K562 (cell line): Measurements from ENCODE around the gene TRIM36. TPM values are rescaled to one million over a fixed set of nuclear protein-coding genes. Genes with fewer than 3 reads are reported as not detected.

Source experiments
- ATAC-seq: fragments of 200-7000 bp; cut with Tn5 transposase; 3 replicates; pipeline ENCODE4 v1.9.1; 2020; ENCODE audit warnings: moderate library complexity
- BruUV-seq: library from RNA; stranded (reverse); fragments of 400-500 nt; replicated peaks from 2 replicates; lab custom pipeline; 2021; lab: Mats Ljungman, UMichigan
- CTCF ChIA-PET: fragments of 300-600 bp; formaldehyde crosslinking; extraction: SDS; loops from one replicate; lab custom pipeline; 2021; ENCODE audit warnings: low intra/inter-chr PET ratio; lab: Yijun Ruan, JAX
- POLR2A ChIA-PET: fragments of 300-600, 350-650 bp; sonication (Branson Sonifier 250); formaldehyde crosslinking; extraction: SDS; loops from one replicate; lab custom pipeline; 2021; ENCODE audit warnings: antibody characterized with exemption, inconsistent platforms; lab: Yijun Ruan, JAX
- DNase-seq, 4 experiments: peaks; one replicate each; pipeline versions ENCODE4 v3.0.0 to v3.0.0-alpha.2; 2011 to 2018; ENCODE audit warnings: low spot score in 3 of 4, mixed read lengths in 3 of 4; ENCODE audit errors: extremely low read depth in 1 of 4
- FAIRE-seq: peaks from 2 replicates; lab custom pipeline; 2011; peaks lifted over from hg19 to GRCh38; lab: Jason Lieb, UNC
- H2AFZ ChIP-seq: 2 replicates; pipeline ENCODE4 v1.6.0; 2011; ENCODE audit warnings: low read depth, low read length, control low read depth, inconsistent platforms
- H3K27ac ChIP-seq: fragments of 200-600 bp; 3 replicates; pipeline ENCODE4 v1.8.0; 2011; ENCODE audit warnings: low read depth, mild to moderate bottlenecking, control low read depth, inconsistent platforms, low read length, moderate library complexity, mixed read lengths; ENCODE audit errors: extremely low read depth
- H3K27me3 ChIP-seq, 2 experiments: fragments of 300-600 bp in 1 of 2; 2 replicates in 1 of 2; 3 replicates in 1 of 2; pipeline versions ENCODE4 v1.6.0 to v1.8.0; 2011; ENCODE audit warnings: inconsistent platforms in 2 of 2, low read length in 2 of 2, mild to moderate bottlenecking in 1 of 2, mixed read lengths in 1 of 2, moderate library complexity in 1 of 2; ENCODE audit not compliant: control insufficient read depth in 2 of 2, insufficient read depth in 2 of 2
- H3K36me3 ChIP-seq: fragments of 300-600 bp; 3 replicates; pipeline ENCODE4 v1.8.0; 2011; ENCODE audit warnings: mild to moderate bottlenecking, low read length, inconsistent platforms; ENCODE audit not compliant: control insufficient read depth, insufficient read depth
- H3K4me1 ChIP-seq, 2 experiments: fragments of 200-600 bp in 1 of 2; replicated peaks in 1 of 2; 2 replicates in 1 of 2; 3 replicates in 1 of 2; pipeline versions ENCODE4 v1.5.1 to v1.8.0; 2011; ENCODE audit warnings: inconsistent platforms in 2 of 2, low read length in 2 of 2, mild to moderate bottlenecking in 1 of 2, mixed read lengths in 1 of 2, moderate library complexity in 1 of 2; ENCODE audit not compliant: control insufficient read depth in 2 of 2, insufficient read depth in 2 of 2
- H3K4me2 ChIP-seq: 2 replicates; pipeline ENCODE4 v1.6.1; 2011; ENCODE audit warnings: low read length, control low read depth, inconsistent platforms, mixed read lengths; ENCODE audit not compliant: insufficient read depth
- H3K4me3 ChIP-seq: fragments of 200-600 bp; sonication (generic), shearing (Covaris generic); 2 replicates; pipeline ENCODE4 v1.5.1; 2016; ENCODE audit warnings: control low read depth, inconsistent platforms
- H3K79me2 ChIP-seq: fragments of 200-600 bp; 3 replicates; pipeline ENCODE4 v1.8.0; 2011; ENCODE audit warnings: low read length, inconsistent platforms; ENCODE audit not compliant: control insufficient read depth, insufficient read depth
- H3K9ac ChIP-seq, 2 experiments: 2 replicates each; pipeline versions ENCODE4 v1.6.0 to v1.6.1; 2011; ENCODE audit warnings: low read depth in 2 of 2, low read length in 2 of 2, control low read depth in 1 of 2, inconsistent platforms in 1 of 2, mild to moderate bottlenecking in 1 of 2, mixed read lengths in 1 of 2; ENCODE audit not compliant: insufficient read depth in 1 of 2
- H3K9me1 ChIP-seq: one replicate; pipeline ENCODE4 v1.6.0; 2011; ENCODE audit warnings: inconsistent platforms, mild to moderate bottlenecking, low read length, moderate library complexity; ENCODE audit not compliant: control insufficient read depth, insufficient read depth
- H3K9me3 ChIP-seq: replicated peaks from 2 replicates; pipeline ENCODE4 v1.5.1; 2011; ENCODE audit warnings: low read depth, low read length, inconsistent platforms; ENCODE audit not compliant: control insufficient read depth, insufficient read depth
- H4K20me1 ChIP-seq: replicated peaks from 2 replicates; pipeline ENCODE4 v1.6.1; 2011; ENCODE audit warnings: low read length, inconsistent platforms, mixed read lengths; ENCODE audit not compliant: control insufficient read depth, insufficient read depth
- DACH1 ChIP-seq: fragments of 450-650 bp; IDR thresholded peaks from 2 replicates; pipeline ENCODE4 v1.6.1; 2018; ENCODE audit not compliant: partially characterized antibody
- FOXK1 ChIP-seq: sonication (generic); formaldehyde crosslinking; IDR thresholded peaks from 2 replicates; pipeline ENCODE4 v1.8.0; 2022; ENCODE audit warnings: missing genetic modification reagents, mild to moderate bottlenecking, borderline replicate concordance
- HDAC1 ChIP-seq, 2 experiments: fragments of 450-650 bp; IDR thresholded peaks; 2 replicates each; pipeline ENCODE4 v1.6.1; 2016 to 2017; ENCODE audit warnings: inconsistent platforms in 1 of 2, mild to moderate bottlenecking in 1 of 2, moderate library complexity in 1 of 2
- HDAC6 ChIP-seq: IDR thresholded peaks from 2 replicates; pipeline ENCODE4 v1.6.1; 2012; ENCODE audit warnings: low read depth, mild to moderate bottlenecking, control low read depth, inconsistent platforms, low read length, moderate library complexity
- HDAC8 ChIP-seq: fragments of 450-650 bp; IDR thresholded peaks from 2 replicates; pipeline ENCODE4 v1.6.1; 2016; ENCODE audit warnings: mild to moderate bottlenecking, missing genetic modification characterization, moderate library complexity, missing compliant biosample characterization
- HNRNPLL ChIP-seq: fragments of 200-400 bp; formaldehyde crosslinking; IDR thresholded peaks from 2 replicates; pipeline ENCODE4 v1.6.1; 2017; ENCODE audit warnings: low read length, low read depth, mild to moderate bottlenecking; ENCODE audit not compliant: poor library complexity, severe bottlenecking
- KAT8 ChIP-seq: fragments of 450-650 bp; IDR thresholded peaks from 2 replicates; pipeline ENCODE4 v1.6.1; 2016; ENCODE audit warnings: low read depth, mild to moderate bottlenecking
- NFATC3 ChIP-seq: fragments of 450-650 bp; IDR thresholded peaks from 2 replicates; pipeline ENCODE4 v1.6.1; 2017; ENCODE audit warnings: mild to moderate bottlenecking
- NR1H2 ChIP-seq: sonication (generic); formaldehyde crosslinking; IDR thresholded peaks from 2 replicates; pipeline ENCODE4 v1.4.0; 2020; ENCODE audit warnings: mild to moderate bottlenecking, missing genetic modification reagents
- PCBP1 ChIP-seq: fragments of 200-400 bp; formaldehyde crosslinking; IDR thresholded peaks from 2 replicates; pipeline ENCODE4 v1.6.1; 2018; ENCODE audit warnings: mild to moderate bottlenecking, low read depth, low read length; ENCODE audit not compliant: poor library complexity, severe bottlenecking
- PML ChIP-seq: IDR thresholded peaks from 2 replicates; pipeline ENCODE4 v1.6.1; 2012; ENCODE audit warnings: low read length, inconsistent platforms
- PRMT5 ChIP-seq: sonication (generic); formaldehyde crosslinking; IDR thresholded peaks from 2 replicates; pipeline ENCODE4 v1.5.0; 2020; ENCODE audit warnings: missing genetic modification reagents
- TSC22D4 ChIP-seq: fragments of 450-650 bp; IDR thresholded peaks from 2 replicates; pipeline ENCODE4 v1.6.1; 2016; ENCODE audit warnings: missing genetic modification characterization, missing biosample characterization, control low read depth
- ZNF644 ChIP-seq: fragments of 200-800 bp; sonication (Bioruptor generic); IDR thresholded peaks from 2 replicates; pipeline ENCODE4 v1.6.1; 2016; ENCODE audit warnings: low read depth, missing genetic modification characterization, missing compliant biosample characterization
- WGBS: fragments of 100-300 bp; shearing (Covaris generic); methylation state at CpG from one replicate; pipeline ENCODE4 v1.1.6; 2016; ENCODE audit warnings: low coverage, mixed read lengths; ENCODE audit not compliant: insufficient coverage; ENCODE audit errors: missing lambda C conversion rate; 5-methylcytosine and 5-hydroxymethylcytosine counted together
- in situ Hi-C: fragments of 300-500 bp; cut with MboI; formaldehyde crosslinking; loops from 4 replicates; pipeline ENCODE4 v1.15.0; 2018; ENCODE audit warnings: inconsistent platforms, mixed read lengths
- intact Hi-C: fragments of 100-400 bp; cut with micrococcal nuclease; formaldehyde crosslinking; loops from 2 replicates; pipeline ENCODE4 v1.14.2; 2022
- polyA plus RNA-seq, 8 experiments: library from polyadenylated mRNA; depleted of rRNA in 4 of 8; stranded (reverse) in 5 of 8; unstranded in 3 of 8; fragments of >200 nt; fragmentation: Nextera tagmentation in 2 of 8; fragmentation: Illumina TruSeq in 1 of 8; extraction: Ambion mirVana in 2 of 8; extraction: Trizol in 1 of 8; gene quantifications; 2 replicates each; pipeline versions ENCODE4 v1.2.1 to v1.2.3, GENCODE V29; 2011 to 2014; ENCODE audit warnings: inconsistent platforms in 1 of 8, missing spikeins in 1 of 8
- total RNA-seq, 7 experiments: library from RNA; depleted of rRNA in 6 of 7; stranded (reverse); fragments of >200 nt in 6 of 7; fragmentation: Illumina TruSeq in 2 of 7; extraction: Trizol in 2 of 7; gene quantifications; 2 replicates each; pipeline versions ENCODE4 v1.2.1 to v1.2.3, GENCODE V29; 2011 to 2021; ENCODE audit warnings: low replicate concordance in 1 of 7
- TF ChIP-seq, protein P1 (sequence below), 2 experiments: fragments of 450-650 bp; IDR thresholded peaks; 2 replicates each; pipeline ENCODE4 v1.6.1; 2018; ENCODE audit warnings: mild to moderate bottlenecking in 2 of 2, low read depth in 1 of 2; ENCODE audit not compliant: partially characterized antibody in 2 of 2
- TF ChIP-seq, protein P2 (sequence below): fragments of 250-450 bp; sonication (Bioruptor Pico); IDR thresholded peaks from 2 replicates; pipeline ENCODE4 v1.9.0; 2021; ENCODE audit warnings: mild to moderate bottlenecking, inconsistent platforms
- TF ChIP-seq, protein P3 (sequence below): sonication (generic); formaldehyde crosslinking; IDR thresholded peaks from 2 replicates; pipeline ENCODE4 v1.9.0; 2022; ENCODE audit warnings: mild to moderate bottlenecking, missing genetic modification reagents

The TRIM36 gene
- total and polyA plus RNA-seq, 9 of the 15 experiments (the other 6 are each of a cell fraction or from before 2014, with no cell fraction given), result 0.10 to 0.71 (median 0.31) TPM

DNA sequence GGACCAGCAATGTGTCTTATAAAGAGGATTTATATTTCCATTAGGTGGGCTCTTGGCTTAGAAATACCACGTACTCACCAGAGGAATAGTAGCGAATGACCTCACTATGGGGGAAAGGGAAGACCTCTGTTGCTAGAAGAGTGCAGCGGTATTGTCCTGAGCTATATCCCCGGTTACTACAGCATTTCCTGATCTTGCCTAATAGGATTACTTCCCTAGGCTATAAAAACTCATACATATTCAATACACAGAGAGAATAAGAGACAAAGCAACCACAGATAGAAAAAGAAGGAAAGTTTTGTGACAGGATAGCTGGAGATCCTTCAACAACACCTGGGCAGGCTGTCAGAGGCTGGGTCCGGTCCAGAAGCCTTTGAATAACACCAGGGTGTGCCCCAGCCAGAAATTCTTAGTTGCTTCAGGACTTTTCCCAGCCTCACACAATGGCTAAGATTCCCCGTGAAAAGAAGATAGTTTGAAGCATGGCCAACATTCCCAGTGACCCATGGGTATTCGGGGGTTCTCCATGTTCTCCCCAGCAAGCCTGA, 85.4 kb downstream of the TRIM36 start:
- no peak for ATAC-seq
- no peak overlapping the region for H3K9ac ChIP-seq
- H3K27me3 ChIP-seq, result no peaks in the 10 kb centered on the region
- ChIA-PET CTCF (no interaction called here), POLR2A (no interaction called here)
- H2AFZ ChIP-seq, result no peak overlapping the region
- in situ Hi-C loops, result no loop called here
- H3K27ac ChIP-seq, result no peak overlapping the region
- no peaks in the 10 kb centered on the region for H3K9me1 ChIP-seq
- no peaks in the 10 kb centered on the region for H3K9me3 ChIP-seq
- intact Hi-C loops, result no loop called here
- BruUV-seq, result no TSS peak
- H4K20me1 ChIP-seq, result no peaks in the 10 kb centered on the region
- 0% methylated on average over 7 of the region's 7 CpGs for WGBS
- no peak for DNase-seq
- H3K4me1 ChIP-seq, result no peaks in the 10 kb centered on the region; a peak in 1 of 5 replicates
- FAIRE-seq, result no peak
- H3K4me3 ChIP-seq, result no peak overlapping the region
- H3K4me2 ChIP-seq, result no peak overlapping the region
- H3K79me2 ChIP-seq, result no peaks in the 10 kb centered on the region
- no peaks in the 10 kb centered on the region for H3K36me3 ChIP-seq
- TF ChIP-seq HDAC8 (tag) (no peak), PCBP1 (no peak), NFATC3 (no peak), ZNF644 (tag) (no peak), PRMT5 (no peak), TSC22D4 (tag) (no peak), DACH1 (no peak), KAT8 (no peak), HNRNPLL (no peak), HDAC1 (IDR thresholded peaks at IDR 0.05) (no peak), FOXK1 (CRISPR knock-in tag) (no peak), PML (no peak), NR1H2 (CRISPR knock-in tag) (no peak), HDAC6 (no peak)
- TF ChIP-seq, protein P1, sequence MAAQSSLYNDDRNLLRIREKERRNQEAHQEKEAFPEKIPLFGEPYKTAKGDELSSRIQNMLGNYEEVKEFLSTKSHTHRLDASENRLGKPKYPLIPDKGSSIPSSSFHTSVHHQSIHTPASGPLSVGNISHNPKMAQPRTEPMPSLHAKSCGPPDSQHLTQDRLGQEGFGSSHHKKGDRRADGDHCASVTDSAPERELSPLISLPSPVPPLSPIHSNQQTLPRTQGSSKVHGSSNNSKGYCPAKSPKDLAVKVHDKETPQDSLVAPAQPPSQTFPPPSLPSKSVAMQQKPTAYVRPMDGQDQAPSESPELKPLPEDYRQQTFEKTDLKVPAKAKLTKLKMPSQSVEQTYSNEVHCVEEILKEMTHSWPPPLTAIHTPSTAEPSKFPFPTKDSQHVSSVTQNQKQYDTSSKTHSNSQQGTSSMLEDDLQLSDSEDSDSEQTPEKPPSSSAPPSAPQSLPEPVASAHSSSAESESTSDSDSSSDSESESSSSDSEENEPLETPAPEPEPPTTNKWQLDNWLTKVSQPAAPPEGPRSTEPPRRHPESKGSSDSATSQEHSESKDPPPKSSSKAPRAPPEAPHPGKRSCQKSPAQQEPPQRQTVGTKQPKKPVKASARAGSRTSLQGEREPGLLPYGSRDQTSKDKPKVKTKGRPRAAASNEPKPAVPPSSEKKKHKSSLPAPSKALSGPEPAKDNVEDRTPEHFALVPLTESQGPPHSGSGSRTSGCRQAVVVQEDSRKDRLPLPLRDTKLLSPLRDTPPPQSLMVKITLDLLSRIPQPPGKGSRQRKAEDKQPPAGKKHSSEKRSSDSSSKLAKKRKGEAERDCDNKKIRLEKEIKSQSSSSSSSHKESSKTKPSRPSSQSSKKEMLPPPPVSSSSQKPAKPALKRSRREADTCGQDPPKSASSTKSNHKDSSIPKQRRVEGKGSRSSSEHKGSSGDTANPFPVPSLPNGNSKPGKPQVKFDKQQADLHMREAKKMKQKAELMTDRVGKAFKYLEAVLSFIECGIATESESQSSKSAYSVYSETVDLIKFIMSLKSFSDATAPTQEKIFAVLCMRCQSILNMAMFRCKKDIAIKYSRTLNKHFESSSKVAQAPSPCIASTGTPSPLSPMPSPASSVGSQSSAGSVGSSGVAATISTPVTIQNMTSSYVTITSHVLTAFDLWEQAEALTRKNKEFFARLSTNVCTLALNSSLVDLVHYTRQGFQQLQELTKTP (IDR thresholded peaks at IDR 0.05; ENCODE audit: low read depth in 1 of 2, partially characterized antibody in 2 of 2), result no peak
- TF ChIP-seq, protein P2, sequence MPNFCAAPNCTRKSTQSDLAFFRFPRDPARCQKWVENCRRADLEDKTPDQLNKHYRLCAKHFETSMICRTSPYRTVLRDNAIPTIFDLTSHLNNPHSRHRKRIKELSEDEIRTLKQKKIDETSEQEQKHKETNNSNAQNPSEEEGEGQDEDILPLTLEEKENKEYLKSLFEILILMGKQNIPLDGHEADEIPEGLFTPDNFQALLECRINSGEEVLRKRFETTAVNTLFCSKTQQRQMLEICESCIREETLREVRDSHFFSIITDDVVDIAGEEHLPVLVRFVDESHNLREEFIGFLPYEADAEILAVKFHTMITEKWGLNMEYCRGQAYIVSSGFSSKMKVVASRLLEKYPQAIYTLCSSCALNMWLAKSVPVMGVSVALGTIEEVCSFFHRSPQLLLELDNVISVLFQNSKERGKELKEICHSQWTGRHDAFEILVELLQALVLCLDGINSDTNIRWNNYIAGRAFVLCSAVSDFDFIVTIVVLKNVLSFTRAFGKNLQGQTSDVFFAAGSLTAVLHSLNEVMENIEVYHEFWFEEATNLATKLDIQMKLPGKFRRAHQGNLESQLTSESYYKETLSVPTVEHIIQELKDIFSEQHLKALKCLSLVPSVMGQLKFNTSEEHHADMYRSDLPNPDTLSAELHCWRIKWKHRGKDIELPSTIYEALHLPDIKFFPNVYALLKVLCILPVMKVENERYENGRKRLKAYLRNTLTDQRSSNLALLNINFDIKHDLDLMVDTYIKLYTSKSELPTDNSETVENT, result no peak
- TF ChIP-seq, protein P3, sequence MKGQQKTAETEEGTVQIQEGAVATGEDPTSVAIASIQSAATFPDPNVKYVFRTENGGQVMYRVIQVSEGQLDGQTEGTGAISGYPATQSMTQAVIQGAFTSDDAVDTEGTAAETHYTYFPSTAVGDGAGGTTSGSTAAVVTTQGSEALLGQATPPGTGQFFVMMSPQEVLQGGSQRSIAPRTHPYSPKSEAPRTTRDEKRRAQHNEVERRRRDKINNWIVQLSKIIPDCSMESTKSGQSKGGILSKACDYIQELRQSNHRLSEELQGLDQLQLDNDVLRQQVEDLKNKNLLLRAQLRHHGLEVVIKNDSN (CRISPR knock-in tag), result no peak
